GM12801 (cell line): Measurements from ENCODE around the gene LRRC10B.

Source experiments
- TF ChIP-seq, protein P1 (sequence below): IDR thresholded peaks from one replicate; pipeline ENCODE4 v1.5.1; 2011; ENCODE audit warnings: control low read depth; ENCODE audit not compliant: insufficient read length; ENCODE audit errors: extremely low read depth

Gene LRRC10B

DNA sequence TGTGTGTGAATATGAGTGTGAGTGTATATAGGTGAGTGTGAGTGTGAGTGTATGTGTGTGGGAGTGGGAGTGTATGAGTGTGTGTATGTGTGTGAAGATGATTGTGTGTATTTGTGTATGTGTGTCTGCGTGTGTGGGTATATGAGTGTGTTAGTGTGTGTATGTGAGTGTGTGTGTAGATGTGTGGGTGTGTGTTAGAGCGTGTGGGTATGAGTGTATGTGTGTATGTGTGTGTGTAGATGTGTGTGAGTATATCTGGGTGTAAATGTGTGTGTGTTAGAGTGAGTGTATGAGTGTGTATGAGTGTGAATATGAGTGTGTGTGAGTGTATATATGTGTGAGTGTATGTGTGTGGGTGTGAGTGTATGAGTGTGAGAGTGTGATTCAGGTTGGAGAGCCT lies 11.1 kb upstream of the LRRC10B start:
- TF ChIP-seq, protein P1, sequence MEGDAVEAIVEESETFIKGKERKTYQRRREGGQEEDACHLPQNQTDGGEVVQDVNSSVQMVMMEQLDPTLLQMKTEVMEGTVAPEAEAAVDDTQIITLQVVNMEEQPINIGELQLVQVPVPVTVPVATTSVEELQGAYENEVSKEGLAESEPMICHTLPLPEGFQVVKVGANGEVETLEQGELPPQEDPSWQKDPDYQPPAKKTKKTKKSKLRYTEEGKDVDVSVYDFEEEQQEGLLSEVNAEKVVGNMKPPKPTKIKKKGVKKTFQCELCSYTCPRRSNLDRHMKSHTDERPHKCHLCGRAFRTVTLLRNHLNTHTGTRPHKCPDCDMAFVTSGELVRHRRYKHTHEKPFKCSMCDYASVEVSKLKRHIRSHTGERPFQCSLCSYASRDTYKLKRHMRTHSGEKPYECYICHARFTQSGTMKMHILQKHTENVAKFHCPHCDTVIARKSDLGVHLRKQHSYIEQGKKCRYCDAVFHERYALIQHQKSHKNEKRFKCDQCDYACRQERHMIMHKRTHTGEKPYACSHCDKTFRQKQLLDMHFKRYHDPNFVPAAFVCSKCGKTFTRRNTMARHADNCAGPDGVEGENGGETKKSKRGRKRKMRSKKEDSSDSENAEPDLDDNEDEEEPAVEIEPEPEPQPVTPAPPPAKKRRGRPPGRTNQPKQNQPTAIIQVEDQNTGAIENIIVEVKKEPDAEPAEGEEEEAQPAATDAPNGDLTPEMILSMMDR, result no peak

DNA sequence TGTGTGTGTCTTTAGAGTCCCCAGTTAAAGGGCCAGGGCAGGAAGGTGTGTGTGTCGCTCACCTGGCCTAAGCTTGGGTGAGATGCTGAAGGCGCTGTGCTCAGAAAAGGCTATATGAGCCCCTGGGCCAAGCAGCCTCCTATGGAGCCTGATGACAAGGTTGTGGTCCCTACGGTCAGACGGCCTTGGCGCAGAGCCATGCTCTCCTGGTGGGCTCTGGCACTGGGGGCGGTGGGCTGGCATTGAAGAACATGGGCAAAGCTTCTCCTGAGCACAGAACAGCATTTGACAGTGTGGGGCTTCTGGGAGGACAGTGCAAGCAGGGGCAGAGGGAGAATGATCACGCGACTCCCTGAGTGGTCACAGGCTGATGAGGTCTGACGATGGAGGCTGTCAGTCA lies 10.7 kb upstream of the LRRC10B start:
- TF ChIP-seq, protein P1, result no peak

DNA sequence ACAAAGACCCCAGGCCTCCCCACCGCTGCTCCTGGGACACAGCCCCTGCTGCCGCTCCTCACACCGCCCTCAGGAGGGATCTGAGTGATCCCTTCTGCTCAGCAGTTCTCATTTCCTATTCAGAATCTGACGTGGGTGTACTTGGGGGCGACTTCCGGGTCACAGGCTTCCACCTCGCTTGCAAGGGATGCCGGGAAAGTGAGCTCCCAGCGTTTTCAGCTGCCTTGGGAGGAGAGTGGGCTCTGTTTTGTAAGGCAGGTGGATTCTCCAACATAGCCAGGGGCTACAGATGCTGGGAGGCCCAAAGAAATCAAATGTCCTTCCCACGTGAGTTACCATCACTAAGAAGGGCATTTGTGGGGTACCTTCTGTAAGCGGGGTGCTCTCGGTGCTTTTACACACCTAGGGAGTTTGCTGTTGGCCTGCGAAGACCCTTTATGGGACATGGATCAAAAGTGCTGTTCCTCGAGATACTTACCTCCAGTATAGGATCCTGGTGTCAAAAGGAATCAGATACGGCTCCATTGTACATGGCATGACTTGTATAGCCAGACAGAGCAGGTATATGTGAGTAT lies 9.7 kb upstream of the LRRC10B start:
- TF ChIP-seq, protein P1, result no peak

DNA sequence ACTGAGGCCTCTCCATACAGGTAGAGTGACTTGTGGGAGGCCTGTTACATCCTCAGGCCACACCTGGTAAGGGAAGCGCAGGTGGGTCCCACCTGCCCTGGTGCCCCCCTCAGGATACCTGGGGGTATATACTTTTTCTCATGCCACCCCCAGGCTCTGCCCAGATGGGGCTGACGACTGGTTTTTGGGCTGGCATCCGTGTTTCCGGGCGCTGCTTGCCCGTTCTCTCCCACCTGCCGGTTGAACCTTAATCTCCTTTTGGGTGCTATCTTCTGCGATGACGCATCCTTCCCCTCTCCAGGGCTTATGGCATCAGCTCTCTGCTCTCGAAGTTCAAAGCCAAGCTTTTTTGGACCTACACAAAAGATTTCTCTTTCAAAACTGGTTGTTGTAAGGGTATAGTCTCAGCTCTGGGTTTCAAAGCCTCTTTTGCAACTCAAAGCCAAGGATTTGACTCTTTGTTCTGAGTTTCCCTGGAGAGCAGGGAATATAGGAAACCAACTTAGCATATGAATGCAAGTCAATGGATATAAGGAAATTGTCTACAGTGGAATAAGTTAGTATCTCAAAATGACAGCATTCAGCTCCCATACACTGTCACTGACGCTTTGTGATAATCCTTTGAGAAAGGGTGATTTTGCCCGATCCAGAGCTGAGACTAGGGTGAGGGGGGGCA lies 8.6 kb upstream of the LRRC10B start:
- TF ChIP-seq, protein P1, result no peak

DNA sequence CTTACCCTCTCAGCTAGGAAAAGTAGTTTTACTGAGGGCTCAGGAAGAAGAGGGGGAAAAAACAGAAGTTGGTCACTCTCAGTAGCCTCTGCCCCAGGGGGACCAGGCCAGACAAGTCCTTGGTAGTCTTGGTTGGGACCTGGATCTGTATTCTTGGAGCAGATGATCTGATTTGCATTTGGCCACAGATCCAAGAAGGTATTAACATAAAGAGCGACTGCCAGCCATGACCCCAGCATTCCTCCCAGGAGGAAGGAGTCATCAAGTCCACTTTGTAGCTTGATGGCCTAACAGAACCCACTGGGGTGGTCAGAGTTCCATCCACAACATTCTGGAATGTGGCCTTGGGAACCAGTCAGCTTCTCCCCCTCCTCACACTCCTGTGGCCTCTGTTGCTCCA lies 6.0 kb upstream of the LRRC10B start:
- TF ChIP-seq, protein P1, result no peak

DNA sequence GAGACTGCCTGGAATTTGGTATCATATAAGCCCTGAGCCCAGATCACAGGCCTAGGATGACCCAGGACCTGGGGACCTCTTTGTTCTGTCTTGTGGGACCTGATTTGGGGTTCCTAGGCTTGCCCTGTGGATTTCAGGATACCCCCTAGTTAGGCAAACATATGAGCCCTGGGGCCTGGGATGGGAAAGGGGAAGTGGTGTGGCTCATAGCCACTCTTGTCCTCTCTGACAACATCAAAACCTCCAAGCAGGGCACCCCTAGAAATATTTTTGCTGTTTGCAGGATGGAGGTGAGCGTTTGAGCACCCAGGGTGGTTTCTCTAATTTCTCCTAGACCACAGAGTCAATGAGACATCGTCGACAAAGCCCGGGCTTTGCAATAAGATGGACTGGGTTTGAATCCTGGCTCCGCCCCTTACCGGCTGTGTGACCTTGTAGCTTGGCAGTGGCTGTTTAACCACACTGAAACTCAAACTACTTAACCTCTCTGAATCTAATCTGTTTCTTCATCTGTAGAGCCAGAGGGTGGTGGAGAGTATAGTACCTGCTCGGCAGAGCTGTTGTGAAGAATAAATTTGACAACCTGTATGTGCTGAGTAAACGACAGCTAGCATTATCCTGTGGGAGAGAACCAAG lies 5.3 kb upstream of the LRRC10B start:
- TF ChIP-seq, protein P1, result no peak

DNA sequence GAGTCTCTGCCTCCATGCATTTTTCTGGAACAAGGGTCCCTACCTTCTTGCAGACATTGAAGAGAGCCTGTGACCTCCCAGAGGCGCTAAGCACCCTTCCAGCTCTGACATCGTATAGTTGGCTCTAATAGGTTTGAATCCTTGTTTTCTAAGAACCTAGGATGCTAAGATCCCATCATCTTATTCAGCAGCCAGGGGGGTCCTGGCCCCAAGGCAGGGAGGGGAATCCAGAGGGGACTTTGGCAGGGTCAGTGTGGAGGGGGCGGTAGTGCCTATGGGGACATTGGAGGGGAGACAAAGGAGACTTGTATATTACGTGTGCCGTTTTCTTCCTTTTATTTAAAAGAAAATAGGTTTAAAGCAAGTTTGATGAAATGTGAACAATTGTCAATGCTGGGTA lies 3.4 kb upstream of the LRRC10B start:
- TF ChIP-seq, protein P1, result no peak
